Natural killer cell (primary cell): ENCODE results near the gene WFDC9. TPM values are rescaled to one million over a fixed set of nuclear protein-coding genes. Genes with fewer than 3 reads are reported as not detected.

Experiments
- ATAC-seq, 3 donors: fragments of 150-1000 bp in 2 of 3; fragments of 200-7000 bp in 1 of 3; cut with Tn5 transposase; 1 replicate in 1 of 3; 2 replicates in 2 of 3; pipeline ENCODE4 v1.10.0; 2021; ENCODE audit warnings: mild to moderate bottlenecking in 2 of 3, moderate library complexity in 2 of 3
- DNase-seq, 2 donors: peaks; one replicate each; pipeline versions ENCODE4 v3.0.0 to v3.0.0-alpha.2; 2013 to 2021; ENCODE audit warnings: mixed read lengths in 1 of 2
- H3K27ac ChIP-seq: one replicate; pipeline ENCODE4 v1.5.1; 2013; ENCODE audit warnings: mild to moderate bottlenecking, low read length
- H3K27me3 ChIP-seq: one replicate; pipeline ENCODE4 v1.6.1; 2013; ENCODE audit warnings: low read length; ENCODE audit not compliant: control insufficient read depth, insufficient read depth
- H3K36me3 ChIP-seq: one replicate; pipeline ENCODE4 v1.6.1; 2013; ENCODE audit warnings: low read length; ENCODE audit not compliant: control insufficient read depth, insufficient read depth
- H3K4me1 ChIP-seq: one replicate; pipeline ENCODE4 v1.6.1; 2013; ENCODE audit warnings: low read length; ENCODE audit not compliant: control insufficient read depth, insufficient read depth
- H3K4me3 ChIP-seq: one replicate; pipeline ENCODE4 v1.5.1; 2013; ENCODE audit warnings: low read length
- H3K9me3 ChIP-seq: one replicate; pipeline ENCODE4 v1.6.1; 2013; ENCODE audit warnings: low read length; ENCODE audit not compliant: control insufficient read depth, insufficient read depth
- H3K27ac Mint-ChIP-seq, 2 donors: one replicate each; pipeline ENCODE4 v1.8.0; 2022; ENCODE audit warnings: mild to moderate bottlenecking in 2 of 2, mixed read lengths in 2 of 2, moderate library complexity in 1 of 2
- H3K27me3 Mint-ChIP-seq, 2 donors: one replicate each; pipeline ENCODE4 v1.8.0; 2022; ENCODE audit warnings: low read depth in 2 of 2, mixed read lengths in 2 of 2
- H3K36me3 Mint-ChIP-seq: one replicate; pipeline ENCODE4 v1.8.0; 2022; ENCODE audit warnings: mixed read lengths
- H3K4me1 Mint-ChIP-seq, 2 donors: one replicate each; pipeline ENCODE4 v1.8.0; 2022; ENCODE audit warnings: mixed read lengths in 2 of 2
- H3K4me3 Mint-ChIP-seq: one replicate; pipeline ENCODE4 v1.8.0; 2022; ENCODE audit warnings: mild to moderate bottlenecking, moderate library complexity, mixed read lengths
- H3K9me3 Mint-ChIP-seq, 2 donors: one replicate each; pipeline ENCODE4 v1.8.0; 2022; ENCODE audit warnings: mixed read lengths in 2 of 2
- CTCF ChIP-seq: fragments of 200-600 bp; IDR thresholded peaks from one replicate; pipeline ENCODE4 v1.8.0; 2022; ENCODE audit warnings: antibody characterized with exemption
- WGBS: methylation state at CpG from one replicate; pipeline ENCODE4 v1.1.7; 2013; ENCODE audit warnings: missing lambda C conversion rate; ENCODE audit not compliant: insufficient coverage; 5-methylcytosine and 5-hydroxymethylcytosine counted together
- intact Hi-C: fragments of 100-400 bp; cut with micrococcal nuclease; formaldehyde crosslinking; loops from one replicate; pipeline ENCODE4 v1.14.2; 2022
- total RNA-seq, 4 donors: library from RNA; stranded (reverse); fragments of 120-200 nt in 1 of 4; gene quantifications; one replicate each; pipeline versions ENCODE4 v1.2.3 to v1.2.4, GENCODE V29; 2013 to 2022

The WFDC9 gene
- total RNA-seq, 3 donors from 2014 or later (not counting 1 experiment from before 2014, with no cell fraction given): not detected

- Histone ChIP-seq H3K27me3 (no peaks in the 10 kb centered on the region), H3K4me1 (no peaks in the 10 kb centered on the region), H3K27ac (no peak overlapping the region), H3K9me3 (no peaks in the 10 kb centered on the region), H3K36me3 (no peaks in the 10 kb centered on the region), H3K4me3 (no peak overlapping the region)
- Mint-ChIP-seq H3K4me1 (no peaks in the 10 kb centered on the region), H3K27me3 (peaks cover 19 to 42% of the 10 kb centered on the region in 2 donors), H3K4me3 (no peak overlapping the region), H3K36me3 (no peaks in the 10 kb centered on the region), H3K27ac (no peak overlapping the region), H3K9me3 (no peaks in the 10 kb centered on the region)
- DNase-seq (no peak), ATAC-seq (no peak)
- intact Hi-C loops: no loop called here
- 85% methylated on average over 3 of the region's 3 CpGs for WGBS
- no peak for TF ChIP-seq CTCF
These were observed 47.6 kb downstream of the WFDC9 start for GRCh38 chr20:45583502-45583901.

GRCh38 chr20:45581702-45582101, 49.4 kb downstream of the WFDC9 start:
- H3K9me3 ChIP-seq: no peaks in the 10 kb centered on the region

GRCh38 chr20:45579184-45579583, 51.9 kb downstream of the WFDC9 start, which contains the start of gene WFDC8:
Gene WFDC8, minus strand, starts transcription at chr20:45579284. Its CDS starts 37 bp downstream, at chr20:45579247.
- no peaks in the 10 kb centered on the region for H3K4me1 Mint-ChIP-seq
- H3K27me3 Mint-ChIP-seq: peaks cover 19 to 39% of the 10 kb centered on the region in 2 donors
- TF ChIP-seq CTCF: no peak
- no peaks in the 10 kb centered on the region for H3K9me3 ChIP-seq
- H3K4me1 ChIP-seq: no peaks in the 10 kb centered on the region
- H3K9me3 Mint-ChIP-seq: no peaks in the 10 kb centered on the region
- H3K4me3 Mint-ChIP-seq: no peak within 1 kb of the TSS
- H3K36me3 Mint-ChIP-seq: no peaks in the 10 kb centered on the region
- no peak within 1 kb of the TSS for H3K27ac Mint-ChIP-seq
- DNase-seq (no peak), ATAC-seq (no peak)
- no peak within 1 kb of the TSS for H3K27ac ChIP-seq
- intact Hi-C loops: no loop called here
- WGBS: 78% methylated on average over 4 of the region's 4 CpGs
- no peaks in the 10 kb centered on the region for H3K27me3 ChIP-seq
- H3K36me3 ChIP-seq: no peaks in the 10 kb centered on the region
- H3K4me3 ChIP-seq: no peak within 1 kb of the TSS

More at GRCh38 chr20:45581702-45582101, 49.4 kb downstream of the WFDC9 start:
- Mint-ChIP-seq H3K4me1 (no peaks in the 10 kb centered on the region), H3K9me3 (no peaks in the 10 kb centered on the region), H3K4me3 (no peak overlapping the region), H3K27me3 (peaks cover 19 to 30% of the 10 kb centered on the region in 2 donors), H3K27ac (no peak overlapping the region), H3K36me3 (no peaks in the 10 kb centered on the region)
- intact Hi-C loops: no loop called here
- TF ChIP-seq CTCF: no peak
- H3K27ac ChIP-seq: no peak overlapping the region
- no peaks in the 10 kb centered on the region for H3K36me3 ChIP-seq
- no peak overlapping the region for H3K4me3 ChIP-seq
- no peak for DNase-seq
- no peaks in the 10 kb centered on the region for H3K27me3 ChIP-seq
- H3K4me1 ChIP-seq: no peaks in the 10 kb centered on the region
- no peak for ATAC-seq

DNA sequence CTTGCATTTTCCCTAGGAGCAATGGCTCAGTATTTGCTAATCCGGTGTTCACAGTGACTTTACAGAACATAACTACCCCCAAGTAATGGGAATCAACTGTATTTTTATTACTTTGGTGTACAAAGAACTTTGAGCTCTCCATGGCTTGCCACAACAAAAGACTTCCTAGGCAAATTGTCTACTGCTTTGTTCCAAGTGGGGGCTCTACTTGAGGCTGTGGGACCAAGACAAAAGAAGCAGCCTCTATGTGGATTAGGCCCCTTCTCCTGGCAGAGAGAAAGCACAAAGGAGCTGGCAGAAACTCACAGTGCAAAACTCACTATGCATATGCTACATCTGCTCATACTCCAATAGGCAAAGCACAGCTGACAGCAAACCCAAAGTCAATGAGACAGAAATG, 52.9 kb downstream of the WFDC9 start:
- Mint-ChIP-seq H3K4me3 (no peak overlapping the region), H3K27ac (no peak overlapping the region), H3K27me3 (peaks cover 16 to 43% of the 10 kb centered on the region in 2 donors), H3K4me1 (no peaks in the 10 kb centered on the region), H3K36me3 (no peaks in the 10 kb centered on the region), H3K9me3 (no peaks in the 10 kb centered on the region)
- H3K9me3 ChIP-seq: no peaks in the 10 kb centered on the region
- no peak overlapping the region for H3K27ac ChIP-seq
- no peak overlapping the region for H3K4me3 ChIP-seq
- intact Hi-C loops: no loop called here
- no peaks in the 10 kb centered on the region for H3K36me3 ChIP-seq
- no peak for ATAC-seq
- no CpG with 5 or more reads among the region's 1 CpG for WGBS
- no peak for DNase-seq
- no peaks in the 10 kb centered on the region for H3K4me1 ChIP-seq
- H3K27me3 ChIP-seq: peaks cover 2% of the 10 kb centered on the region
- TF ChIP-seq CTCF: no peak
